ENCODE data around the gene LTB4R2. TPM values are rescaled to one million over a fixed set of nuclear protein-coding genes. Genes with fewer than 3 reads are reported as not detected.

Gene LTB4R2
- total and polyA plus RNA-seq, 2 of the 8 experiments (the other 6 are each of a cell fraction or from before 2014, with no cell fraction given) = 5.3 to 6.7 TPM

DNA sequence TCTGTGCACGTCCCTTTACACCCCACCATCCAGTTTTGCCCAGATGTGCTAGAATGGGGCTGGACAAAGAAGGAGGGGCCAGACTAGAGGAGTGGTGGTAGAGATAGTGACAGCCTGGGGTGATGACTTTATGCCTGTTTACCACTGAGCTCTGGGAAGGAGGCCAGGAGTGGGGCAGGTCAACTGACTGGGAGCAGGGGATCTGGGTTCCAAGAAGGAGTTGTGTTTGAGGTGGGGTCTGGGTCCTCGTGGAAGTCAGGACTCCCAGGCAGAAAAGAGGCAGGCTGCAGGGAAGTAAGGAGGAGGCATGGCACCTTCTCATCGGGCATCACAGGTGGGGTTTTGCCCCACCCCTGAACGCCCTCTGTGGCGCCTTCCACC lies 315 bp downstream of the LTB4R2 start (continued):
- TF ChIP-seq, protein P1, sequence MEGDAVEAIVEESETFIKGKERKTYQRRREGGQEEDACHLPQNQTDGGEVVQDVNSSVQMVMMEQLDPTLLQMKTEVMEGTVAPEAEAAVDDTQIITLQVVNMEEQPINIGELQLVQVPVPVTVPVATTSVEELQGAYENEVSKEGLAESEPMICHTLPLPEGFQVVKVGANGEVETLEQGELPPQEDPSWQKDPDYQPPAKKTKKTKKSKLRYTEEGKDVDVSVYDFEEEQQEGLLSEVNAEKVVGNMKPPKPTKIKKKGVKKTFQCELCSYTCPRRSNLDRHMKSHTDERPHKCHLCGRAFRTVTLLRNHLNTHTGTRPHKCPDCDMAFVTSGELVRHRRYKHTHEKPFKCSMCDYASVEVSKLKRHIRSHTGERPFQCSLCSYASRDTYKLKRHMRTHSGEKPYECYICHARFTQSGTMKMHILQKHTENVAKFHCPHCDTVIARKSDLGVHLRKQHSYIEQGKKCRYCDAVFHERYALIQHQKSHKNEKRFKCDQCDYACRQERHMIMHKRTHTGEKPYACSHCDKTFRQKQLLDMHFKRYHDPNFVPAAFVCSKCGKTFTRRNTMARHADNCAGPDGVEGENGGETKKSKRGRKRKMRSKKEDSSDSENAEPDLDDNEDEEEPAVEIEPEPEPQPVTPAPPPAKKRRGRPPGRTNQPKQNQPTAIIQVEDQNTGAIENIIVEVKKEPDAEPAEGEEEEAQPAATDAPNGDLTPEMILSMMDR (IDR thresholded peaks at IDR 0.05; ENCODE audit: control extremely low read depth in 1 of 3, insufficient read depth in 1 of 3, low read depth in 1 of 3, low read length in 3 of 3) = no peak
- no peak for TF ChIP-seq ZNF274 (IDR thresholded peaks at IDR 0.05; ENCODE audit: borderline replicate concordance, extremely low read depth, low read length)
- TF ChIP-seq BCL11A (IDR thresholded peaks at IDR 0.05; ENCODE audit: low read depth in 2 of 2, low read length in 2 of 2) = no peak
- no peak for TF ChIP-seq SP1 (IDR thresholded peaks at IDR 0.05; ENCODE audit: low read depth, low read length)
- no peak for TF ChIP-seq POU5F1 (IDR thresholded peaks at IDR 0.05; ENCODE audit: low read depth, low read length)
- TF ChIP-seq JUN (IDR thresholded peaks at IDR 0.05; ENCODE audit: low read depth, low read length) = no peak
- no peak for TF ChIP-seq CBX8 (IDR thresholded peaks at IDR 0.05; ENCODE audit: borderline replicate concordance, low read depth, low read length)
